Parathyroid adenoma (tissue), 2 donors: ENCODE results near the gene FIBP.
"Not testable (repeated sequence)": the region's sequence is repeated elsewhere in the genome, so short reads cannot be mapped to it uniquely, and the experiment has no call there.

Experiments
- H2AFZ ChIP-seq: fragments of 300-600 bp; sonication (generic); one replicate; pipeline ENCODE4 v1.7.0; 2017; ENCODE audit warnings: antibody characterized with exemption, mild to moderate bottlenecking
- H3K27ac ChIP-seq: fragments of 300-600 bp; sonication (generic); one replicate; pipeline ENCODE4 v1.7.0; 2017
- H3K27me3 ChIP-seq: fragments of 300-600 bp; sonication (generic); one replicate; pipeline ENCODE4 v1.7.0; 2017; ENCODE audit warnings: low read length; ENCODE audit not compliant: control insufficient read depth, insufficient read depth
- H3K36me3 ChIP-seq: fragments of 300-600 bp; sonication (generic); one replicate; pipeline ENCODE4 v1.7.0; 2017; ENCODE audit warnings: low read length; ENCODE audit not compliant: control insufficient read depth, insufficient read depth
- H3K4me1 ChIP-seq: fragments of 300-600 bp; sonication (generic); one replicate; pipeline ENCODE4 v1.7.0; 2017; ENCODE audit warnings: control low read depth
- H3K4me2 ChIP-seq: fragments of 300-600 bp; sonication (generic); one replicate; pipeline ENCODE4 v1.7.0; 2017; ENCODE audit warnings: low read length
- H3K4me3 ChIP-seq: fragments of 300-600 bp; sonication (generic); one replicate; pipeline ENCODE4 v1.7.0; 2017; ENCODE audit warnings: low read depth, low read length
- H3K79me2 ChIP-seq: fragments of 300-600 bp; sonication (generic); one replicate; pipeline ENCODE4 v1.7.0; 2017; ENCODE audit warnings: control low read depth
- H3K9ac ChIP-seq: fragments of 300-600 bp; sonication (generic); one replicate; pipeline ENCODE4 v1.7.0; 2017; ENCODE audit warnings: mild to moderate bottlenecking
- H3K9me3 ChIP-seq: fragments of 300-600 bp; sonication (generic); one replicate; pipeline ENCODE4 v1.7.0; 2017; ENCODE audit warnings: low read length; ENCODE audit not compliant: control insufficient read depth
- CTCF ChIP-seq: fragments of 300-600 bp; sonication (generic); IDR thresholded peaks from one replicate; pipeline ENCODE4 v1.7.0; 2017; ENCODE audit warnings: antibody characterized with exemption, mild to moderate bottlenecking
- donor health status: primary hyperparathyroidism.

The FIBP gene

GRCh38 chr11:65895482-65895981 lies 7.3 kb upstream of the FIBP start:
- Histone ChIP-seq H3K79me2 (no peaks in the 10 kb centered on the region), H3K27me3 (no peaks in the 10 kb centered on the region), H3K9me3 (no peaks in the 10 kb centered on the region), H3K9ac (no peak overlapping the region), H3K4me3 (no peak overlapping the region), H3K27ac (no peak overlapping the region), H3K4me1 (no peaks in the 10 kb centered on the region), H2AFZ (no peak overlapping the region), H3K4me2 (no peak overlapping the region), H3K36me3 (no peaks in the 10 kb centered on the region)
- TF ChIP-seq CTCF = no peak

DNA sequence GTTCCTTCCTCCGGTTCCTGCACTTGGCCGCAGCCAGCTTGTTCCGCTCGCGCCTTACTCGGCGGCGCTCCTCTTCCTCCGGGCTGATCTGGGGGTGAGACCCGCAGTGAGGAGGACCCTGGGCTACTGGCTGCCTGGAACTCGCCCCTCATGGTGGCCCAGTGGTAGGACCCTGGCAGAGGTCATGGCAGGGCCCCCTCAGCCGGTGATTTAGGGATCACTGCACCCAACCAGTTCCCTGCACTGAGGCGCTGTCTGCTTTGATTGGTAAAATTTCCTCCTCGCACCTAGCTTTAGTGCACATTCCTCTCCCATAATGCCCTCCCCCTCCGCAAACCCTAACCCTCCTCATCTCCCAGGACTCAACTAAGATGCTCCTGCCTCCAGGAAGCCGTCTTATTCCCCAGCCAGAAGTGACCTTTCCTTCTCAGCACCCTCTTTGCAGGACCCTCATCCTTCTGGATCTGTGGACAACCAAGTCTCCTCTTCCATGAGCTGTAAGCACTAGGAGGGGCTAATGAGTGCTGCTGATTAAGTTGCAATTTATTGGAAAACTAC lies 5.8 kb upstream of the FIBP start:
- peak overlapping the region; percentile 75 for H3K27ac ChIP-seq
- peaks cover 3% of the 10 kb centered on the region for H3K4me1 ChIP-seq
- H3K79me2 ChIP-seq = no peaks in the 10 kb centered on the region
- no peak overlapping the region for H3K9ac ChIP-seq
- no peaks in the 10 kb centered on the region for H3K9me3 ChIP-seq
- TF ChIP-seq CTCF = no peak
- peak overlapping the region; percentile 5 for H3K4me3 ChIP-seq
- H3K4me2 ChIP-seq = no peak overlapping the region
- H2AFZ ChIP-seq = no peak overlapping the region
- no peaks in the 10 kb centered on the region for H3K36me3 ChIP-seq
- no peaks in the 10 kb centered on the region for H3K27me3 ChIP-seq

GRCh38 chr11:65892661-65893317 lies 4.5 kb upstream of the FIBP start:
- Histone ChIP-seq H3K4me3 (no peak overlapping the region), H3K9ac (no peak overlapping the region), H3K27me3 (no peaks in the 10 kb centered on the region), H3K4me1 (peaks cover 3% of the 10 kb centered on the region), H3K9me3 (no peaks in the 10 kb centered on the region), H3K36me3 (no peaks in the 10 kb centered on the region), H3K79me2 (no peaks in the 10 kb centered on the region), H2AFZ (no peak overlapping the region), H3K27ac (no peak overlapping the region), H3K4me2 (no peak overlapping the region)
- TF ChIP-seq CTCF = no peak

GRCh38 chr11:65892137-65892540 lies 3.9 kb upstream of the FIBP start:
- H3K27ac ChIP-seq = peak overlapping the region; percentile 12
- H3K4me2 ChIP-seq = peak overlapping the region; percentile 4
- not testable (repeated sequence) for H3K9me3 ChIP-seq, H3K36me3 ChIP-seq, H2AFZ ChIP-seq, H3K4me1 ChIP-seq, H3K27me3 ChIP-seq, H3K4me3 ChIP-seq, H3K9ac ChIP-seq, H3K79me2 ChIP-seq

GRCh38 chr11:65891219-65892136 lies 3.2 kb upstream of the FIBP start:
- Histone ChIP-seq H3K4me3 (peak overlapping the region; percentile 68), H3K4me2 (peak overlapping the region; percentile 82), H3K79me2 (no peaks in the 10 kb centered on the region), H3K9me3 (no peaks in the 10 kb centered on the region), H3K4me1 (peaks cover 8% of the 10 kb centered on the region), H2AFZ (peak overlapping the region; percentile 88), H3K36me3 (no peaks in the 10 kb centered on the region), H3K9ac (no peak overlapping the region), H3K27ac (peak overlapping the region; percentile 87), H3K27me3 (no peaks in the 10 kb centered on the region)
- peak; percentile 6 for TF ChIP-seq CTCF
